Breast epithelium (tissue), 4 donors: ENCODE data around the gene UQCRQ. TPM values are rescaled to one million over a fixed set of nuclear protein-coding genes. Genes with fewer than 3 reads are reported as not detected.

Experiments used
- DNase-seq, 2 donors: peaks; one replicate each; pipeline ENCODE4 v3.0.0-alpha.2; 2019; ENCODE audit warnings: low spot score in 2 of 2
- H3K27ac ChIP-seq, 2 donors: fragments of 200-600 bp; sonication (generic) in 1 of 2; one replicate each; pipeline ENCODE4 v1.5.1; 2016 to 2019; ENCODE audit warnings: mild to moderate bottlenecking in 1 of 2
- H3K27me3 ChIP-seq, 2 donors: fragments of 200-600 bp; sonication (generic) in 1 of 2; one replicate each; pipeline versions ENCODE4 v1.5.1 to v1.6.0; 2017 to 2019; ENCODE audit warnings: control low read depth in 1 of 2, mild to moderate bottlenecking in 1 of 2
- H3K36me3 ChIP-seq: fragments of 200-600 bp; one replicate; pipeline ENCODE4 v1.5.1; 2019
- H3K4me1 ChIP-seq, 2 donors: fragments of 200-600 bp; sonication (generic); one replicate each; pipeline ENCODE4 v1.5.1; 2016 to 2019; ENCODE audit warnings: control low read depth in 1 of 2
- H3K4me3 ChIP-seq, 3 donors: fragments of 200-600 bp; sonication (generic); 1 replicate in 2 of 3; 2 replicates in 1 of 3; pipeline ENCODE4 v1.5.1; 2016 to 2019; ENCODE audit warnings: mild to moderate bottlenecking in 3 of 3, moderate library complexity in 2 of 3
- H3K9me3 ChIP-seq, 2 donors: fragments of 200-600 bp; sonication (generic) in 1 of 2; one replicate each; pipeline ENCODE4 v1.5.1; 2016 to 2019; ENCODE audit warnings: control low read depth in 1 of 2
- CTCF ChIP-seq, 3 donors: fragments of 450-650 bp; IDR thresholded peaks; one replicate each; pipeline ENCODE4 v1.5.1; 2016 to 2017; ENCODE audit warnings: antibody characterized with exemption in 3 of 3, mild to moderate bottlenecking in 3 of 3, moderate library complexity in 3 of 3
- POLR2A ChIP-seq: fragments of 450-650 bp; IDR thresholded peaks from one replicate; pipeline ENCODE4 v1.6.1; 2016; ENCODE audit warnings: antibody characterized with exemption, mild to moderate bottlenecking, moderate library complexity
- POLR2AphosphoS5 ChIP-seq, 3 donors: sonication (generic); formaldehyde crosslinking; IDR thresholded peaks; one replicate each; pipeline ENCODE4 v1.6.1; 2017; ENCODE audit warnings: antibody characterized with exemption in 3 of 3
- intact Hi-C: fragments of 100-400 bp; cut with DNase I; formaldehyde crosslinking; loops from one replicate; pipeline ENCODE4 v1.15.1; 2023; ENCODE audit warnings: low total_unique reads
- total RNA-seq, 3 donors: library from RNA; depleted of rRNA; stranded (reverse); fragments of >200 nt; gene quantifications; one replicate each; pipeline ENCODE4 v1.1.0, GENCODE V29; 2016

Gene UQCRQ
- 100 to 1,000 TPM; 106 to 184 (median 150) TPM for total RNA-seq

GRCh38 chr5:132866342-132867045, at the start of gene UQCRQ, which contains the start of gene GDF9:
TSS of gene UQCRQ (plus strand) at chr5:132866642. CDS start at chr5:132866882, 240 bp downstream.
TSS of gene GDF9 (minus strand) at chr5:132866469. CDS start at chr5:132864533, 1,936 bp downstream.
- TF ChIP-seq POLR2AphosphoS5 (IDR thresholded peaks at IDR 0.05) (peak; percentile 91 to 95 (median 93)), POLR2A (peak; percentile 74), CTCF (IDR thresholded peaks at IDR 0.05) (no peak)
- Histone ChIP-seq H3K27me3 (no peaks in the 10 kb centered on the region), H3K4me3 (peak within 1 kb of the TSS; percentile 76 to 96 (median 80)), H3K36me3 (no peaks in the 10 kb centered on the region), H3K9me3 (no peaks in the 10 kb centered on the region), H3K4me1 (peaks cover 0 to 9% of the 10 kb centered on the region in 2 donors), H3K27ac (peak within 1 kb of the TSS; percentile 95)
- intact Hi-C loops = loop anchor here (1.0 kb wide), 1 partner anchor 13 kb away; no protein-coding TSS in a partner anchor
- peak; percentile 89 to 97 for DNase-seq

- Histone ChIP-seq H3K4me1 (no peaks in the 10 kb centered on the region), H3K4me3 (no peak overlapping the region), H3K36me3 (no peaks in the 10 kb centered on the region), H3K9me3 (no peaks in the 10 kb centered on the region), H3K27me3 (peaks cover 2 to 4% of the 10 kb centered on the region in 2 donors), H3K27ac (no peak overlapping the region)
- TF ChIP-seq POLR2A (no peak), CTCF (IDR thresholded peaks at IDR 0.05) (no peak), POLR2AphosphoS5 (IDR thresholded peaks at IDR 0.05) (no peak)
- intact Hi-C loops = no loop called here
- no peak for DNase-seq
These were observed 49.4 kb upstream of the UQCRQ start for GRCh38 chr5:132817011-132817410.

- H3K27me3 ChIP-seq = no peaks in the 10 kb centered on the region
- no peaks in the 10 kb centered on the region for H3K36me3 ChIP-seq
- peak overlapping the region in 2 of 3 donors; percentile 46 to 55 for H3K4me3 ChIP-seq
- TF ChIP-seq CTCF (IDR thresholded peaks at IDR 0.05) = no peak
- no peak for TF ChIP-seq POLR2AphosphoS5 (IDR thresholded peaks at IDR 0.05)
- no peak for TF ChIP-seq POLR2A
- H3K27ac ChIP-seq = peak overlapping the region in 1 of 2 donors; percentile 18
- no peak for DNase-seq
- H3K9me3 ChIP-seq = no peaks in the 10 kb centered on the region
- intact Hi-C loops = no loop called here
- H3K4me1 ChIP-seq = no peaks in the 10 kb centered on the region
These were observed 47.0 kb upstream of the UQCRQ start for GRCh38 chr5:132819468-132819867.

- peak in 1 of 3 donors; percentile 12 for TF ChIP-seq POLR2AphosphoS5 (IDR thresholded peaks at IDR 0.05)
- TF ChIP-seq POLR2A = no peak
- peak; percentile 88 to 97 (median 92) for TF ChIP-seq CTCF (IDR thresholded peaks at IDR 0.05)
- Histone ChIP-seq H3K4me3 (peak overlapping the region in 2 of 3 donors; percentile 46 to 55), H3K27ac (peak overlapping the region in 1 of 2 donors; percentile 18), H3K9me3 (no peaks in the 10 kb centered on the region), H3K27me3 (no peaks in the 10 kb centered on the region), H3K4me1 (no peaks in the 10 kb centered on the region), H3K36me3 (no peaks in the 10 kb centered on the region)
- intact Hi-C loops = no loop called here
- peak; percentile 88 to 91 for DNase-seq
These were observed 46.2 kb upstream of the UQCRQ start for GRCh38 chr5:132820162-132820754.

- Histone ChIP-seq H3K4me1 (no peaks in the 10 kb centered on the region), H3K9me3 (no peaks in the 10 kb centered on the region), H3K27me3 (no peaks in the 10 kb centered on the region), H3K4me3 (no peak overlapping the region), H3K36me3 (no peaks in the 10 kb centered on the region), H3K27ac (no peak overlapping the region)
- no peak for DNase-seq
- intact Hi-C loops = no loop called here
- TF ChIP-seq CTCF (IDR thresholded peaks at IDR 0.05) (no peak), POLR2AphosphoS5 (IDR thresholded peaks at IDR 0.05) (no peak), POLR2A (no peak)
These were observed 45.1 kb upstream of the UQCRQ start for GRCh38 chr5:132821350-132821749.
